HTR-8/SVneo (cell line): ENCODE data around the gene CSAG3.

Source experiments
- DNase-seq: peaks from one replicate; pipeline ENCODE4 v3.0.0; 2011; ENCODE audit warnings: low spot score, mixed read lengths; ENCODE audit not compliant: insufficient read length
- FAIRE-seq: peaks from 2 replicates; lab custom pipeline; 2011; peaks lifted over from hg19 to GRCh38; lab: Jason Lieb, UNC

The CSAG3 gene

GRCh38 chrX:152798945-152799344 lies 39.9 kb downstream of the CSAG3 start:
- FAIRE-seq: no peak

GRCh38 chrX:152806035-152806434 lies 47.0 kb downstream of the CSAG3 start:
- DNase-seq: no peak
- FAIRE-seq: no peak

More at GRCh38 chrX:152798945-152799344, 39.9 kb downstream of the CSAG3 start:
- DNase-seq: no peak
